HEK293T (cell line): ENCODE data around the gene SLC4A2.

Experiments
- ARNT ChIP-seq: fragments of 450-650 bp; IDR thresholded peaks from 2 replicates; pipeline ENCODE4 v1.6.1; 2017; ENCODE audit warnings: mild to moderate bottlenecking
- FOXA1 ChIP-seq: fragments of 450-650 bp; IDR thresholded peaks from 2 replicates; pipeline ENCODE4 v1.6.1; 2016; ENCODE audit warnings: mild to moderate bottlenecking
- FOXK2 ChIP-seq: fragments of 450-650 bp; IDR thresholded peaks from 2 replicates; pipeline ENCODE4 v1.6.1; 2016; ENCODE audit warnings: mild to moderate bottlenecking
- FOXM1 ChIP-seq: fragments of 450-650 bp; IDR thresholded peaks from 2 replicates; pipeline ENCODE4 v1.6.1; 2017; ENCODE audit warnings: mild to moderate bottlenecking, borderline replicate concordance
- L3MBTL2 ChIP-seq: fragments of 450-650 bp; conservative IDR thresholded peaks from 2 replicates; pipeline ENCODE4 v1.6.1; 2016; ENCODE audit warnings: mild to moderate bottlenecking
- NFRKB ChIP-seq: fragments of 450-650 bp; IDR thresholded peaks from 2 replicates; pipeline ENCODE4 v1.6.1; 2016; ENCODE audit warnings: mild to moderate bottlenecking, moderate library complexity
- SP1 ChIP-seq: fragments of 450-650 bp; IDR thresholded peaks from 2 replicates; pipeline ENCODE4 v1.6.1; 2017
- SUZ12 ChIP-seq: fragments of 450-650 bp; IDR thresholded peaks from 2 replicates; pipeline ENCODE4 v1.6.1; 2016; ENCODE audit warnings: mild to moderate bottlenecking

GRCh38 chr7:151120896-151121295 lies 61.5 kb downstream of the SLC4A2 start:
- no peak for TF ChIP-seq FOXK2
- TF ChIP-seq FOXM1: no peak
- TF ChIP-seq SUZ12: no peak
- no peak for TF ChIP-seq SP1
- no peak for TF ChIP-seq L3MBTL2
- no peak for TF ChIP-seq NFRKB
- TF ChIP-seq FOXA1: no peak
- no peak for TF ChIP-seq ARNT
